Activated CD8-positive, alpha-beta T cell treated with anti-CD3 and anti-CD28 coated beads, Interleukin-2, amount 10 ng/mL, durations not matched to agents 7 days and 5 days (primary cell): ENCODE measurements around the gene C1QL2. TPM values are rescaled to one million over a fixed set of nuclear protein-coding genes. Genes with fewer than 3 reads are reported as not detected.

ENCODE experiments used
- ATAC-seq: fragments of 150-1000 bp; cut with Tn5 transposase; one replicate; pipeline ENCODE4 v1.10.0; 2021; ENCODE audit warnings: moderate library complexity
- CTCF ChIA-PET: fragments of 350-600 bp; sonication (Branson Sonifier 250); formaldehyde crosslinking; loops from one replicate; lab custom pipeline; 2021; ENCODE audit warnings: antibody characterized with exemption; lab: Charles Lee
- POLR2A ChIA-PET: fragments of 350-600 bp; sonication (Branson Sonifier 250); formaldehyde crosslinking; loops from one replicate; lab custom pipeline; 2021; ENCODE audit warnings: antibody characterized with exemption; lab: Charles Lee
- DNase-seq: peaks from one replicate; pipeline ENCODE4 v3.0.0-alpha.2; 2020
- H3K27ac Mint-ChIP-seq: one replicate; pipeline ENCODE4 v1.8.0; 2021; ENCODE audit warnings: mild to moderate bottlenecking, mixed read lengths
- H3K27me3 Mint-ChIP-seq: one replicate; pipeline ENCODE4 v1.8.0; 2021; ENCODE audit warnings: low read depth, mixed read lengths
- H3K36me3 Mint-ChIP-seq: one replicate; pipeline ENCODE4 v1.8.0; 2021; ENCODE audit warnings: low read depth, mixed read lengths
- H3K4me1 Mint-ChIP-seq: one replicate; pipeline ENCODE4 v1.8.0; 2021; ENCODE audit warnings: low read depth, mixed read lengths
- H3K4me3 Mint-ChIP-seq: one replicate; pipeline ENCODE4 v1.8.0; 2021; ENCODE audit warnings: mild to moderate bottlenecking, mixed read lengths
- H3K9me3 Mint-ChIP-seq: one replicate; pipeline ENCODE4 v1.8.0; 2022; ENCODE audit warnings: mixed read lengths; ENCODE audit not compliant: insufficient read depth
- total RNA-seq, 2 experiments: library from RNA; stranded (reverse); gene quantifications; one replicate each; pipeline ENCODE4 v1.2.3, GENCODE V29; 2021

Gene C1QL2
- total RNA-seq, 2 experiments from 2014 or later = not detected

DNA sequence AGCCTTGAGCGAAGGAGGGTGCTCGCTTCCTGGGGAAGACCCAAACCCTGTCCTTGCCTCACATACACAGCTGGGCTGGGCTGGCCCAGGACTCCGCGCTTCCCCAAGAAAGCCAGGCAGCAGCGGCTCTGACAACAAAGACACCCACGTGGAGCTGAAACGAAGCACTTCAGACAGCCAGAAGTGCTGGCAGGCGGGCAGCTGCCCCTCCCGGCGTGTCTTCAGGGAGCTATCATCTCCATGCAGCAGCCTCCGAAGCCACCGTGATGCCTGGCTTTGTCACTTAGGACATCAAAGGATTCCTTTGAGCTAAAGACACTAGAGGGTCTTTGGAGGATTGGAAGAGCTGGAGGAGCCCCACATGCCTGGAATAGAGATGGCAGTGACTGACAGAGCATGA is 35.2 kb downstream of the C1QL2 start:
- no peaks in the 10 kb centered on the region for H3K27me3 Mint-ChIP-seq

DNA sequence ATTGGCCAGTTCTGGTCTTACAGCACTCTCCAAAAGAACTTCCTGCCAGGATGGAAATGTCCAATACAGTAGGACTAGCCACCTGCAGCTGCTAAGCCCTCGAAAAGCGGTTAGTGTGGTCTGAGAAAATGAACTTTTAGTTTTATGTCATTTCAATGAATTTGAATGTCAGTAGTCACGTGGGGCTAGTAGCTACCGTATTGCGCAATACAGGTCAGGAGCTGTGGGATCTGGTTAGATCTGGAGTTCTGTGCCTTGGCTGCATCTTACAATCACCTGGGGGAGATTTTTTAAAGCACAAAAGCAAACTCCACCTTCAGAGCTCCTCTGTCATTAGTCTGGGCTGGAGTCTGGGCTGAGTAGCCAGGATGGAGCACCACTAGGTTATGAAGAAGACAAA is 35.9 kb downstream of the C1QL2 start:
- Mint-ChIP-seq H3K4me1 (no peaks in the 10 kb centered on the region), H3K4me3 (no peak overlapping the region), H3K9me3 (no peaks in the 10 kb centered on the region), H3K36me3 (no peaks in the 10 kb centered on the region), H3K27me3 (no peaks in the 10 kb centered on the region), H3K27ac (no peak overlapping the region)
- DNase-seq = no peak
- ATAC-seq = no peak
- ChIA-PET POLR2A (interaction anchor here (0.7 kb wide), 1 partner anchor 32 kb away, joined by 3 read pairs; no protein-coding TSS in a partner anchor), CTCF (interaction anchor here (1.7 kb wide), 1 partner anchor 241 kb away, joined by 8 read pairs; no protein-coding TSS in a partner anchor)

More for the DNA sequence above, 35.2 kb downstream of the C1QL2 start:
- no peak for DNase-seq
- H3K4me3 Mint-ChIP-seq = no peak overlapping the region
- ChIA-PET POLR2A (no interaction called here), CTCF (interaction anchor here (1.7 kb wide), 1 partner anchor 242 kb away, joined by 8 read pairs; no protein-coding TSS in a partner anchor)
- no peaks in the 10 kb centered on the region for H3K9me3 Mint-ChIP-seq
- H3K27ac Mint-ChIP-seq = no peak overlapping the region
- no peaks in the 10 kb centered on the region for H3K4me1 Mint-ChIP-seq
- no peaks in the 10 kb centered on the region for H3K36me3 Mint-ChIP-seq
- ATAC-seq = no peak

DNA sequence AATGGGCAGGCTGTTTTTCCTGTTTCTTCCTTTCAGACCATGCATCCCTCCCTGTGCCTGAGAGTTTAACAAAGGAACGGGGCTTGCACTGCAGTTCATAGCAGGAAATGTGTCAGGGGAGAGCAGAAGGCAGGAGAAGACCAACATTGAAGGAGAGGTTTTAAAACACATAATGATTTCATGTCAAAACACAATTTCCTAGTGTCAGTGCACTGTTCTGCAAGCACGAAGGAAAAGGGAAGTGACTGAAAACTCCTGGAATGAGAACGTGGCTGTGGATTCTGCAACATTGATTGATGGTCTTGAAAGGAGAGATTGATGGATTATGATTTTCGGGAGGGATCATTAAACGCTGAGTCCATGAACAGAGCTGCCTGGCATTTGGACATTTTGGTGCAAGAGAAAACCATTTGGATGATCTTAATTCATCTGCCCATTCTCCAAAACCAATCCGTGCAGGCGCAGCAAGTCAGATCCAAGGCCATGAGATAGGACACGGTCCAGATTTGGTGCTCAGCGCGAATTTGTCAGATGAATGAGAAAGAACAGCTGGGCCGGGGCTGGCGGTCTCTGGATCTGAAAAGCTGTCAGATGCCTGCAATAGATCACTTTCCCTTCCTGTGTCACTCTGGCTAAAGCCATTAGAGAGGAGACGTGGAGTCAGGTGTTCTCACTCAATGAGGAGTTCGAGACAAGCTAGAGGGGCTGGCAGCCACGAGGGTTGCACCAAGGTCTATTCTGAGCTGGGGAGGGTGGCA is 38.4 kb downstream of the C1QL2 start:
- DNase-seq (no peak), ATAC-seq (no peak)
- ChIA-PET POLR2A (no interaction called here), CTCF (no interaction called here)
- Mint-ChIP-seq H3K4me1 (no peaks in the 10 kb centered on the region), H3K4me3 (no peak overlapping the region), H3K27ac (no peak overlapping the region), H3K9me3 (no peaks in the 10 kb centered on the region), H3K36me3 (no peaks in the 10 kb centered on the region), H3K27me3 (no peaks in the 10 kb centered on the region)

DNA sequence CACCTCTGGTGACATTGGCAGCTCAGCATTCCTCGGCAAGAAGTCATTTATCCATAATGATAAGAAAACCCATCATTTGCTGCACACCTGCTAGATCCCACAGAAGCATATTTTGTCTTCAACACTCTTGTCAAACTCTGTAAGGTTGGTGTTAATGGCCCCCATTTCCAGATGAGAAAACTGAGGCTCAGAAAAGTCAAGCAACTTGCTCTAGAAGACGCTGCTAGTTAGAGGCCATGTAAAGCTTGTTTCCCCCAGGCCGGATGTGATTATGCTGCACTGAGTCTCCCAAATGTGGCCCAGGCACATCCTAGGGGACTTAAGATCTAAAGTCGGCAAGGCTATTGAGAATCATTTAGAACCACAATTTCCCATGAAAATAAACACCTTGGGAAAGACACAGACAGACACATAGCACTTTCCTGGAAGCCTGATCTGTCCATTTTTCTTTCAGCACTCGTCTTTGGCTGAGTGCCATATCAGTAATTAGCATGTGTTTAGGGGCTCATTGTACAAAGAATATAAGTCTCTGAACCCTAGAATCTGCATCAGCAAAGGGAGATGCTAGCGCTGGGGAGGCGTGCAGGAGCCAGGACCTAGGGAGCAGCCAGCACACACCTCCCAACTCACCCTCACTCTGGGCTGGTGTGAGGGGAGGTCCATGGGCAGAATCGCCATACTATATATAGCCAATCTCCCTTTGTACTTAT is 39.3 kb downstream of the C1QL2 start:
- ChIA-PET CTCF (no interaction called here), POLR2A (no interaction called here)
- H3K36me3 Mint-ChIP-seq = no peaks in the 10 kb centered on the region
- no peak overlapping the region for H3K4me3 Mint-ChIP-seq
- DNase-seq (no peak), ATAC-seq (no peak)
- H3K27me3 Mint-ChIP-seq = no peaks in the 10 kb centered on the region
- no peak overlapping the region for H3K27ac Mint-ChIP-seq
- H3K9me3 Mint-ChIP-seq = no peaks in the 10 kb centered on the region
- H3K4me1 Mint-ChIP-seq = no peaks in the 10 kb centered on the region

DNA sequence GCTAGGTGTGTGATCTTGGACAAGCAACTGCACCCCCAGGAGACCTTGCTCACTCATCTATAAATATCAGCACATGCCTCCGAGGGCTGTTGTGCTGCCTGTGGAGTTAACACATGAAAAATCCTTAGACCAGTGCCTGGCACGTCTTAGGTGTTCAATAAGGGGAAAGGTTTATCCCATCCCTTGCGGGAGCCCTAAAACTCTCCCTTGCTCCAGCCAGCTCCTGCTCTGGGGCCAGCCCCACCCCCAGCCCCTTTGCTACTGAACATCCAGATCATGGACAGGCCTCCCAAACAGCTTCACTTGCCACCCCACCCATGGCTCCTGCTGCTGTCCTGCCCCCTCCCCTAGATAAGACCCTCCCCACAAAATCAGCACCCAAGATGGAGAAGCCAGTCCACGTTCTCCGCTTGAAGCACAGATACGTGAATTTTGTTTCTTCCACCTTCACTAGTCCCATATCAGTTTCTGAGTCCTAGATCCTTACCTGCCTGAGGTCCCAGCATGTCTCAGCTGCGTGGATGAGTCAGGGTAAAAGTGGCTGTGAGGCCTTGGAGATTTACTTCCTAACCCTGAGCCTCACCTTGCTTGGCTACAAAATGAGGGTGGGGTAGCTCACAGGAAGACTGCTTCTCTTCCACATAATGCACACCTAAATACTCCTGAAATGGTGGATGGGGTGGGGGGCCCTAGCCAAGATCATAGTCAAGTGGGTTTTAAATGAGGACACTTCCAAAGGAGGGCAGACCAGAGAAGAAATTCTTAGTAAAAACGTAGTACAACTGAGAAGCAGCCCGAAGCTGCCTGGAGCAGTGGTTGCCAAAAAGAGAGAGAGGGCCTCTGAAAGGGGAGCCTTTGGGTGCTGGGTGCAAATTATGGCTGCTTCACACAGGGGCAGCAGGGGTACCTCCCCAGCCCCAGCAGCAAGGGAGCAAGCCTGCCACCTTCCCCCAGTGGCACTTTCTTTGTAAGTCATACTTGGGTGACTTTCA is 40.4 kb downstream of the C1QL2 start:
- H3K27ac Mint-ChIP-seq = no peak overlapping the region
- CTCF ChIA-PET = no interaction called here
- H3K27me3 Mint-ChIP-seq = no peaks in the 10 kb centered on the region

DNA sequence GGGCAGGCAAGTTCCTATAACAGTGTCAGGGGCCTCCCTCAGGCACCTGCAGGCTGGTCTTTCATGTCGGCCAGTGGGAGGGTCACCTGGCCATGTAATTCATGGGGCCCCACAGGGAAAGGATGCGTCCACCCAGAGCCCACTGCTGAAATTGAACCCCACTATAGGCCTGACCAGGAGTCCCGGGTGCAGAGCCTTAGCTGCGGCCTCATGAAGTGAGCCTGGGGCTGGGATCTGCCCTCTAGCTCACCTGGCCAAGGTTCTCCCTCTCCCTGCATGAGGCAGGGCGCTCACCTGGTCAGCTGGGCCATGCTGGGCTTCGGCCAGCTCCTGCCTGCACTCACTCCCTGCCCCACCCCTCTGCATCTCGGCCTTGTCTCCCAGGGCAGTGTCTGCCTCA is 41.1 kb downstream of the C1QL2 start:
- DNase-seq = no peak
- H3K27me3 Mint-ChIP-seq = no peaks in the 10 kb centered on the region
- no peaks in the 10 kb centered on the region for H3K9me3 Mint-ChIP-seq
- ATAC-seq = no peak
- ChIA-PET CTCF (no interaction called here), POLR2A (no interaction called here)
- no peaks in the 10 kb centered on the region for H3K36me3 Mint-ChIP-seq
- no peaks in the 10 kb centered on the region for H3K4me1 Mint-ChIP-seq
- H3K27ac Mint-ChIP-seq = no peak overlapping the region
- H3K4me3 Mint-ChIP-seq = no peak overlapping the region

More for the DNA sequence above, 40.4 kb downstream of the C1QL2 start:
- DNase-seq (no peak), ATAC-seq (no peak)
- Mint-ChIP-seq H3K9me3 (no peaks in the 10 kb centered on the region), H3K4me1 (no peaks in the 10 kb centered on the region), H3K36me3 (no peaks in the 10 kb centered on the region), H3K4me3 (no peak overlapping the region)
- POLR2A ChIA-PET = no interaction called here

DNA sequence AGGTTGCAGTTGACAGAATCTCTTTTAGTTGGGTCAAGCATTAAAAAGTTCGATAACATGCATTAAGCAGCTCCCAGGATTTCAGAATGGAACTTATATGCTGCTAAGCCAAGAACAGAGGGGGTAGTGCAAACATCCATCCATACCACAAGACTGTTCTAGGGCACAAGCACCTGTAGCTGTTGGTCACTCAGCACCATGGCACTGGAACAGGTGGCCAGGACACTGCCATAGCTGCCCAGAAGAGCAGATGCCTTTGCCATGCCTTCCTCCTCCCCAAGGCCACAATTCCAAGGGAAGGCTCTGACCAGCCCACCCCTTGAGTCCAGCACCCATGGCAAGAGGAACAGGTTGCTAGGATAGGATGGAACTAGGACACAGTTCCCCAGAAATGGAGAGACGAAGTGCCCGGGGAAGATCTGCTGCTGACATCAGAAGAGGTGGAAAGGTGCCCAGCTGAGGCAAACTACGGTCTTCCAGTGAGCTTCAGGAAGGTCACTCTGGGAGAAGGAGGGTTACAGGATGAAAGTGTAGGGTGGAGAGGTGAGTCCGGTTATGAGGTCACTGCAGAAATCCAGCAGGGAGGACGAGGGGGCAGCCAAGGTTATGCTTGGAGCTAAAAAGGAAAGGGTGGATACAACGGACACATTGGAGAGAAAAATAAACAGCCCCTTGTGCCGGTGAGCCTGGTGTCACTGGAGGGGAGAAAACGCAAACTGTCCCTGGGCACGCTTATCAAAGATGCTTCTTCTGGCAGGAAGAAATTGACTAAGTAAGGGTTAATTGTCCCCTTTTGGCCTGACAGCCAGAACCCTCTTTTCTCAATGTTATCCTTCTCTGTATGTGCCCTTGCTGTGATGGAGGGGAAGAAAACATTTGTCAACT is 41.9 kb downstream of the C1QL2 start:
- ATAC-seq = no peak
- Mint-ChIP-seq H3K9me3 (no peaks in the 10 kb centered on the region), H3K4me3 (no peak overlapping the region), H3K27me3 (no peaks in the 10 kb centered on the region), H3K36me3 (no peaks in the 10 kb centered on the region), H3K27ac (no peak overlapping the region), H3K4me1 (no peaks in the 10 kb centered on the region)
- no peak for DNase-seq
- POLR2A ChIA-PET = no interaction called here
- CTCF ChIA-PET = no interaction called here

DNA sequence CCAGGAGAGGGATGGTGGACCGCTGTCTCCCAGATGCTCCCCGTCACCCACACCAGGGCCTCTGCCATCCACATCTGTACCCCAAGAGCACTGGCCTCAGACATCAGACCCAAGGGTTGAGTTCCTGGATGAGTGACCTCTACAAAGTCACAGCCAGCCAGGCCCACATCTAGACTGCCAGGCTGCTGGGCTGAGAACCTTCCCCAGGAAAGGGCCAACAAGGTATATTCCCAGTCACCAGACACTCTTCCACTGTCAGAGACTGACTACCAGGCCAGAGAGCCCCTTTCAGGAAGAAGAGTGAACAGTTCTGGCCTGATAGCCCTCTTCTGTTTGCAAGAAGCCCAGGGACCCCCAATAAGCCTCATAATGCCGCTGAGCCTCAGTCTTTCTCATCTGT is 44.3 kb downstream of the C1QL2 start:
- POLR2A ChIA-PET = no interaction called here
- Mint-ChIP-seq H3K4me1 (no peaks in the 10 kb centered on the region), H3K27me3 (no peaks in the 10 kb centered on the region), H3K27ac (no peak overlapping the region), H3K9me3 (no peaks in the 10 kb centered on the region), H3K4me3 (no peak overlapping the region), H3K36me3 (no peaks in the 10 kb centered on the region)
- ATAC-seq (no peak), DNase-seq (no peak)
- CTCF ChIA-PET = no interaction called here

DNA sequence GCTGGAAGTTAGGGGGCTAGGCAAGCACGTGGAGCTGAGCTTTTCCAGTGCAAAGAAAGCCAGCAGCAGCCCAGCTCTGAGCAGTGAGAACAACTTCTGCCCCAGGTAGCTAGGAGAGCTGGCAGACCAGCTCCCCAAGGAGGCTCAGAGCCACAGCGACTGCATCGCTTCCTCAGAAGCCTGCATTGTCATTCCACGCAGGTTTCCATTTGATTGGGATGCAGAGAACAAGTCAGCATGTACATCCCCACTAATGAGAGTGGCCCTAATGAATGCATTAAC is 45.1 kb downstream of the C1QL2 start:
- H3K27me3 Mint-ChIP-seq = no peaks in the 10 kb centered on the region
- H3K27ac Mint-ChIP-seq = no peak overlapping the region
- H3K9me3 Mint-ChIP-seq = no peaks in the 10 kb centered on the region
- ATAC-seq = no peak
- H3K4me3 Mint-ChIP-seq = no peak overlapping the region
- no peaks in the 10 kb centered on the region for H3K4me1 Mint-ChIP-seq
- DNase-seq = no peak
- H3K36me3 Mint-ChIP-seq = no peaks in the 10 kb centered on the region
- CTCF ChIA-PET = no interaction called here
- POLR2A ChIA-PET = no interaction called here

DNA sequence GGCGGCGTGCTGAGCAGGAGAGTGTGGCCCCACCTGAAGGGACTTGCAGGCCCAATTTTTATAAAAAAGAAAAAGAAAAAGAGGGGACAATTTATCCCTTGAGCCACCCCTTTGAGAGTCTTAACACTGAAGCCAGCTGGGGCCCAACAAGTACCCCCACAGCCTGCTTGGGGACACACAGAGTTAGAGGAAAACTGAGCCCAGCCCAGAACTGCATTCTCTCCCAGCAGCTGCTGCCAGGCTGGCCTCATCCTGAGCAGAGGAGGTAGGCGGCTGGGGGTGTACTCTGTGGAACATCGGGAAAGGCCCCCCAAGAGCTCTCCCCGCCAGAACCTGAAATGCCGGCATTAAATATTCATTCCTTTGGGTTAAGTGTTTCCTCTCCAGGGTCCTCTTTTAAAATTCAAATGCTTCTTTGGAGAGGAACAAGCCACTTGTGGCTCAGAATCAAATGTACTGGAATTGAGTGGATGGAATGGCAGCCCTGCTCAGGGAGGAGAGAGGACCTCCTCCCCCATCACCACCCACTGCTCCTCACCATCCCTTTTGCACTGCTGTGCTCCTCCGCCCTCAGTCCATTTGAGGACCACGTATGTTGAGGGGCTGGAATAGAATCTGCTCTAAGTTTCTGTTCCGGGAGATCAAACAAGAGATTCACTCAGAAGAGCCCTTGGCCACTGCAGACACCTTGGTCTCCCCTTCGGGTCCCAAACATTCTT is 45.6 kb downstream of the C1QL2 start:
- H3K9me3 Mint-ChIP-seq = no peaks in the 10 kb centered on the region
- CTCF ChIA-PET = no interaction called here
- H3K36me3 Mint-ChIP-seq = no peaks in the 10 kb centered on the region
- POLR2A ChIA-PET = no interaction called here
- DNase-seq (no peak), ATAC-seq (no peak)
- H3K4me1 Mint-ChIP-seq = no peaks in the 10 kb centered on the region
- H3K27me3 Mint-ChIP-seq = no peaks in the 10 kb centered on the region
- H3K4me3 Mint-ChIP-seq = no peak overlapping the region
- H3K27ac Mint-ChIP-seq = no peak overlapping the region

DNA sequence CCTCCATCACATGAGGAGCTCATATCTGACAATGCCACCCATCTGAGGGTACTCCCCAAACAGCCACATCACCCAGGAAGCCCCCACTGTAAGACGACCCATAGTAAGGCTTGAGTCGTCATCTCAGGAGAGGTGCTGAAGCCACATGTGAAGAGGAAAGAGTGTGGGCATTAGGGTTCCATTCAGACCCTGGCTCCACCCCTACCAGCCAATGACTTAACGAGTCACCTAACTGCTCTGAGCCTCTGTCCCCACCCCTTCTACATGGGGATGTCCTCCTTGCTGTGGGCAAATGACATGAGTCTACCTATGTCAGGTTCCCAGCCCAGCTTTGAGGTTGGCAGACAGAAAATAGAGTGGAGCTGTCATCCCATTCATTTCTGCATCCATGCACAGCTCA is 46.3 kb downstream of the C1QL2 start:
- H3K9me3 Mint-ChIP-seq = no peaks in the 10 kb centered on the region
- H3K4me1 Mint-ChIP-seq = no peaks in the 10 kb centered on the region
- POLR2A ChIA-PET = no interaction called here
- ATAC-seq (no peak), DNase-seq (no peak)
- no peaks in the 10 kb centered on the region for H3K27me3 Mint-ChIP-seq
- CTCF ChIA-PET = no interaction called here
- H3K36me3 Mint-ChIP-seq = no peaks in the 10 kb centered on the region
- no peak overlapping the region for H3K4me3 Mint-ChIP-seq
- no peak overlapping the region for H3K27ac Mint-ChIP-seq
